ENCODE measurements around the gene FOXP4.

FOXP4 gene

DNA sequence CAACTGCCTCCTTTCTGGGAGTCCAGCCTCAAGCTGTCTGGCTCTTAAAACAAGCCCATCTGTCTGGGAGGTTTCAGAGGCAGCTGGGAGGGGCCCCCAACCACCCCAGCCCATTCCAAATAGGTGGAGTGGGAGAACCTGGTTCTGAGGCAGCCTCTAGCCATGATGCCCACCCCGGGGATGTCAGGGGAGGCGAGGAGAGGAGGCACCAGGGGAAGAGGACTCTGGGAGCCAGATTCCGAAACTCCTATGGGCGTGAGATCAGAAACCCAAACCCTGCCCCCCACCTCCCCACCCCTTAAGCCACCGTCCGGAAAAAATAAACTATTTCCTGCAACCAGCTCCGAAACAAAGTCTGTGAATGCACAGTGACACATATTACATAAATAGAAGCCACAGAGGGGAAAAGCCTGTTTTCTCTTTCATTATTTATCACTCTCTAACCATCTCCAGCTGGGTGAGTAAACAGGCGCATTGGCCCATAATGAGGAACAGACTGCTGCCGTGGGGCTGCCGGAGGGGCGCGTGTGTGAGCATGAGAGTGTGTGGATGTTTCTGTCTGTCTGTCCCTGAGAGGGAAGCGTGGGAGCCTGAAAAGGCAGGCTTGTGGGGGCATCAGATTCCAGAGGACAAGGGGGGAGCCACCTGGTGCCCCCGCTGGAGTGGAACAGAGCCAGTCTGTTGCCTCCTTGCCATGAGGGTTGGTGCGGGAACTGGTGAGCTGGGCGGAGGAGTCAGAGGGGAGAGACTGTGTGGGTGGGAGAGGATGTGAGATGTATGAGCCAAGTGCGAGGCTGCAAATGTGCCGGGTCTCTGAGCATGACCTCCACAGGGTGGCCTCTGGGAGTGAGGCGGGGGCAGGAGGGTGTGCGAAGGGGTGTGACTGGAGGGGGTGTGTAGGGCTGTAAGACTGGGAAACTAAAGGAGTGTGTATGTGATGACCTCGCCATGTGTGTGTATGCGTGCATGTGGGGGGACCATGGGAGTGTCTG lies 14.3 kb upstream of the FOXP4 start:
- H3K9me3 ChIP-seq (ENCODE audit: control insufficient read depth, insufficient read depth, low read length) = no peaks in the 10 kb centered on the region
- H3K4me1 ChIP-seq (ENCODE audit: control insufficient read depth, insufficient read depth, low read length) = peaks cover 5% of the 10 kb centered on the region; the same call in 1 of the 2 replicates
- H3K27ac ChIP-seq (ENCODE audit: low read length) = no peak overlapping the region
- no peak overlapping the region for H3K4me3 ChIP-seq (ENCODE audit: low read length)
- H3K27me3 ChIP-seq (ENCODE audit: control insufficient read depth, insufficient read depth, low read length) = no peaks in the 10 kb centered on the region
- WGBS (ENCODE audit: insufficient coverage, insufficient read length) = no CpG with 5 or more reads among the region's 22 CpGs
- no peak for DNase-seq (ENCODE audit: low read depth, low spot score)
- H3K36me3 ChIP-seq (ENCODE audit: control insufficient read depth, insufficient read depth, low read length) = no peaks in the 10 kb centered on the region

DNA sequence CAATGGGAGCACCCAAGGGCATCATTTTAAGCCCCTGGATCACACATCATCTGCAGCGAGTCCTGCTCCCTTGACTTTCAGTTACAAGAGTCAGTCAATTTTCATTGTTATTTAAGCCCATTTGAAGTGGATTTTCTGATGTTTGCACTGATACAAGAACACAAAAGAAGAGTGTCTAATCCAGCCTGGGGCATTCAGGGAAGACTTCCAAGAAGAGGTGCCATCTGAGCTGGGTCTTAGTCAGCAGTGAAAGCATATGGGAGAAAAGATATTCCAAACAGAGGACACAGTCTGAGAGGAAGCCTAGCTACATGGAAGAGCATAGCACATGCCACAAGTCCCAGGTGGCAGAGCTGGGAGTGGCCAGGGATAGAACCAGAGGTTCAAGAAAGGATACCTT lies 10.4 kb upstream of the FOXP4 start:
- no peak overlapping the region for H3K4me3 ChIP-seq (ENCODE audit: low read length)
- no CpG with 5 or more reads among the region's 1 CpG for WGBS (ENCODE audit: insufficient coverage, insufficient read length)
- no peak overlapping the region for H3K27ac ChIP-seq (ENCODE audit: low read length)
- H3K4me1 ChIP-seq (ENCODE audit: control insufficient read depth, insufficient read depth, low read length) = peaks cover 2% of the 10 kb centered on the region; the same call in 1 of the 2 replicates
- H3K27me3 ChIP-seq (ENCODE audit: control insufficient read depth, insufficient read depth, low read length) = no peaks in the 10 kb centered on the region
- H3K36me3 ChIP-seq (ENCODE audit: control insufficient read depth, insufficient read depth, low read length) = no peaks in the 10 kb centered on the region
- no peaks in the 10 kb centered on the region for H3K9me3 ChIP-seq (ENCODE audit: control insufficient read depth, insufficient read depth, low read length)
- no peak for DNase-seq (ENCODE audit: low read depth, low spot score)

DNA sequence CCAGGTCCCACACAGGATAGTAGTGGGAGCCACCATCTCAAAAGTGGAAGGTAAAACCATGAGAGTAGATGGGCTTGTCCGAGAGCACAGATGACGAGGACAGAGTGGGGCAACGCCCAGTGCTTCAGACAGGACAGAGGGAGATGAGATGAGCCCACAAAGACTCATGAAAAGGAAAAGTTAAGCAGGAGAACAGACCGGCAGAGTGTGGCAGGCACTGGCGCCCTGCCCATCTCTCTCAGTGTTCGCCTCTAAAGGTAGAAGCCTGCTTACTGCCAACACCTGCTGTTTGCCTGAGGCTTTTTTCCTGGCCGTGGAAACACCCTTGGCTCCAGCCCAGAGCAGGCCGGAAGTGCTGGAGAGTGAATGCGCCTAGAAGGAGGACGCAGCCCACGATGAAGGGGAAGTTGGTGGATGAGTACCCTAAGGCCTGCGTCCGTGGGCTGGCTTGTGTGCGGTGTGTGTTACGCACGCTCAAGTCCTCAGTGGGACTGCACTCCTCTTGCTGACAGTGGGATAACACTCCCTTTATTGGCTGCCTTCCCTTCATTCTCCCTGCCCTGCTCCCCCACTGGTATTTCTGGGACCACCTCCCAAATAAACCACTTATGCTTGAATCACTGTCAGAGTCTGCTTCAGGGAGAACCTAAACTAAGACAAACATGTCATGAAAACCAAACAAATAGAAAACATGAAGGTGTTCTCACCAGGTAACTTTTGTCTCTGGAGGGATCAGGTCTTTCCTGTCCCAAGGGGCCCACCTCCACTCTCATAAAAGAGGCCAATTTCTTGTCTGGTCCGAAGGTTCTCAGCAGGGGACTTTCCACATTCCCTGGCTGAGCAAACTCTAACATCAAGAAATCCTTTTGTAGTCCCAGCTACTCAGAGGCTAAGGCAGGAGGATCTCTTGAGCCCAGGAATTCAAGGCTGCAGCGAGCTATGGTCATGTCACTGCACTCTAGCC lies 9.1 kb upstream of the FOXP4 start:
- Histone ChIP-seq H3K4me1 (ENCODE audit: control insufficient read depth, insufficient read depth, low read length) (peaks cover under 1% of the 10 kb centered on the region; the same call in 1 of the 2 replicates), H3K9me3 (ENCODE audit: control insufficient read depth, insufficient read depth, low read length) (no peaks in the 10 kb centered on the region), H3K27me3 (ENCODE audit: control insufficient read depth, insufficient read depth, low read length) (no peaks in the 10 kb centered on the region), H3K36me3 (ENCODE audit: control insufficient read depth, insufficient read depth, low read length) (no peaks in the 10 kb centered on the region), H3K27ac (ENCODE audit: low read length) (no peak overlapping the region), H3K4me3 (ENCODE audit: low read length) (no peak overlapping the region)
- WGBS (ENCODE audit: insufficient coverage, insufficient read length) = no CpG with 5 or more reads among the region's 18 CpGs
- no peak for DNase-seq (ENCODE audit: low read depth, low spot score)

DNA sequence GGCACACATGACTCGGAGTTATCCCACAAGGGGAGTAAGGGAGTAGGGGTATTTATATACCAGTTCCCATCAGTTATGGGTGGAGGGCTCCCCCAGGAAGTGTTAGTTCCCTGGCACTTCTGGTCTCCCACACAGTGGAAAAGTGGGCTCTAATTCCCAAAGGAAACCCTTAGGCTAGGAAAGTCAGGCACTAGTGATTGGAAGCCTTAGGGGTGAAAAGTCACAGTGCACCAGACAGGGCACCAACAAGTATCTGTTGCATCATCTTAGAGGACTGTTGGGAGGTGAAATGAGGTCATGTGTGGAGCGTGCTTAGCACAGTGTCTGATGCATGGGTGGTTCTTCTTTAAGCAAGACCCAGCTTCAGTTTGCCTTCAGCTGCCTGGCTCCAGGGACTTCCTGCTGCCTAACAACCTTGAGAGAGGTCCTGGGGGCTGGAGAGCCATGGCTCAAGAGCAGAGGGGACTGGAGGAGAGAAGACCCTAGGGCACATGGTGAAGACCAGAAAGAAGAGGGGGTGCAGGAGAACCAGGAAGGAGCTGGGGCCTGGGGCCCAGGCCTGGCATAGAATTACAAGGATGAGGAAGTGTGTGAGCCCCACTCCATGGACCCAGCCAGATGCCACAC lies 7.5 kb upstream of the FOXP4 start:
- no peaks in the 10 kb centered on the region; the same call in 1 of the 2 replicates for H3K4me1 ChIP-seq (ENCODE audit: control insufficient read depth, insufficient read depth, low read length)
- H3K27me3 ChIP-seq (ENCODE audit: control insufficient read depth, insufficient read depth, low read length) = peaks cover 5% of the 10 kb centered on the region; the same call in 1 of the 2 replicates
- no peak overlapping the region for H3K27ac ChIP-seq (ENCODE audit: low read length)
- no peak for DNase-seq (ENCODE audit: low read depth, low spot score)
- H3K9me3 ChIP-seq (ENCODE audit: control insufficient read depth, insufficient read depth, low read length) = no peaks in the 10 kb centered on the region
- no CpG with 5 or more reads among the region's 2 CpGs for WGBS (ENCODE audit: insufficient coverage, insufficient read length)
- no peaks in the 10 kb centered on the region for H3K36me3 ChIP-seq (ENCODE audit: control insufficient read depth, insufficient read depth, low read length)
- H3K4me3 ChIP-seq (ENCODE audit: low read length) = no peak overlapping the region

DNA sequence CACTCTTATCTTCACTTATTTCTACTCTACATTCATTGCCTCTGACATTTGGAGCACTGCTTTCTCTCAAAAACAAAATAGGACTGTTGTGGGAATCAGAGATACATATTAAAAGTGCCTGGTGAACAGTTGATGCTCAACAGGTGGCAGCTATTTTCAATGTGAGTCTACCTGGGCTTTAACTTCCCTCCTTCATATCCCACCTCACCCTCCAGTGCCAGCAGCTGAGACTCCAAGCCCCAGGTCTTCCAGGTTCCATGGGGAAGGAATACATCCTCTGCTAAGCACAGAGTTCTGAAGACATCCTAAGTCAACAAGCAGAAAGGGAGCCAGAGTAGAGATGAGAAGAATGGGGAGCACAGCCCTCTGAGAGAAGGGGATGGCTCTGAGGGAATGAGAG lies 7.0 kb upstream of the FOXP4 start:
- no peak for DNase-seq (ENCODE audit: low read depth, low spot score)
- no peaks in the 10 kb centered on the region for H3K9me3 ChIP-seq (ENCODE audit: control insufficient read depth, insufficient read depth, low read length)
- H3K4me3 ChIP-seq (ENCODE audit: low read length) = no peak overlapping the region
- H3K4me1 ChIP-seq (ENCODE audit: control insufficient read depth, insufficient read depth, low read length) = no peaks in the 10 kb centered on the region; the same call in 1 of the 2 replicates
- H3K36me3 ChIP-seq (ENCODE audit: control insufficient read depth, insufficient read depth, low read length) = no peaks in the 10 kb centered on the region
- H3K27ac ChIP-seq (ENCODE audit: low read length) = no peak overlapping the region
- peaks cover 10% of the 10 kb centered on the region; the same call in 1 of the 2 replicates for H3K27me3 ChIP-seq (ENCODE audit: control insufficient read depth, insufficient read depth, low read length)

DNA sequence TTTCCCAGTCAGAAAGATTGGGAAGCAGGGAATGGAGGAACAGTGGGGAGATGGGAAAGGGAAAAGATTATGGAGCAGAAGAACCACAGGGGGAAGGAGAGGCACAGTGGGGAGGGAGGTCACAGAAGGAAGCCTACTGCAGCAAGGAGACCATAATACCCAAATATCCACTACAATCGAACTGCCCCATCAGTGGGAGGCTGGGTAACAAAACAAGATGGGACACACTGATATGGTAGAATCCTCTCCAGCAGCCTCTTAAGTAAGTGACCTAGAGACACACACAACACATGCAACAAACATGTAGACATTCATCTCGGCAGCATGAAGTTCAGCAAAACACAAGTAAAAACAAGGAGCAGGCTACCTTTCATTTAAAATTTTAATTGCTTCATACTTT lies 4.8 kb upstream of the FOXP4 start:
- WGBS (ENCODE audit: insufficient coverage, insufficient read length) = no CpG with 5 or more reads among the region's 2 CpGs
- Histone ChIP-seq H3K4me3 (ENCODE audit: low read length) (no peak overlapping the region), H3K4me1 (ENCODE audit: control insufficient read depth, insufficient read depth, low read length) (no peaks in the 10 kb centered on the region; the same call in 1 of the 2 replicates), H3K27ac (ENCODE audit: low read length) (no peak overlapping the region), H3K36me3 (ENCODE audit: control insufficient read depth, insufficient read depth, low read length) (no peaks in the 10 kb centered on the region), H3K27me3 (ENCODE audit: control insufficient read depth, insufficient read depth, low read length) (peaks cover 21% of the 10 kb centered on the region; the same call in 1 of the 2 replicates), H3K9me3 (ENCODE audit: control insufficient read depth, insufficient read depth, low read length) (no peaks in the 10 kb centered on the region)
- DNase-seq (ENCODE audit: low read depth, low spot score) = no peak

DNA sequence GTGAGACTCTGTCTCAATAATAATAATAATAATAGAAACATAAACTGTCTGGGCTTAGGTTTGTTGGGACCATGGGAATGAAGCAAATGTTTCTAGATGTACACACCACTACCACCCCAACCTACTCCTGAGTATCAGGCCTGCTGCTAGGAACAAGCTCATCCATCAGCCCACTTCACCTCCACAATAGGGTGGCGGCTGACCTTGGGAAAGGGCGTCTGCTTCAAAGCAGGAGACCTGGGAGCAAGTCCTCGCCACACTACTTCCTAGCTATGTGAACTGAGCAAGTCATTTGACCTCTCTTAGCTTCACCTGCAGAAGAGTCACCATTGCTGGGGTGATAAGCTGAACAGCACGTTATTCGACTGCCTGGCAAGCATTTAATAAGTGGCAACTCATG lies 3.1 kb upstream of the FOXP4 start:
- no peaks in the 10 kb centered on the region for H3K36me3 ChIP-seq (ENCODE audit: control insufficient read depth, insufficient read depth, low read length)
- H3K27ac ChIP-seq (ENCODE audit: low read length) = no peak overlapping the region
- no CpG with 5 or more reads among the region's 5 CpGs for WGBS (ENCODE audit: insufficient coverage, insufficient read length)
- peaks cover 30% of the 10 kb centered on the region for H3K27me3 ChIP-seq (ENCODE audit: control insufficient read depth, insufficient read depth, low read length)
- H3K9me3 ChIP-seq (ENCODE audit: control insufficient read depth, insufficient read depth, low read length) = no peaks in the 10 kb centered on the region
- no peak overlapping the region for H3K4me3 ChIP-seq (ENCODE audit: low read length)
- DNase-seq (ENCODE audit: low read depth, low spot score) = no peak
- no peaks in the 10 kb centered on the region for H3K4me1 ChIP-seq (ENCODE audit: control insufficient read depth, insufficient read depth, low read length)

DNA sequence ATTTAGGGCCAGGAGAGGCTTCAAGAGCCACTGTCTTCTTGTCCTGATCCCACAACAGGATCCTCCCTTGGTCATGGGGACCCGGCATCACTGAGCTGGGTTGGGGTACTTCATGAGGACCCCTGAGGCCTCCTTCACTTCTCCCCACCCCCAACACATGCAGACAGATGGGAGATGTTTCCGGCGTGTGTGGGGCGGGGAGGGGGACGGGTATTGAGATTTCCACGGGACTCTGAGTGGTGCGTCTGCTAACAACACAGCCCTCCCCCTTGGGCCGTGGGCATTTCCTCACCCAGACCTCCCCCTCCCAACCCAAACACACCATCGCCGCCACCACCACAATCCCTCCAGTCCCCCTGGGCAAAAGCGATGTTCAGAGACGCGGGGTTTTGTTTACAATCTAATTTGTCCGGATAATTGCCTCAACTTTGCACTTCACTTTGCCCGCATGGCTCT lies 906 bp upstream of the FOXP4 start:
- peaks cover 5% of the 10 kb centered on the region; the same call in 1 of the 2 replicates for H3K4me1 ChIP-seq (ENCODE audit: control insufficient read depth, insufficient read depth, low read length)
- H3K9me3 ChIP-seq (ENCODE audit: control insufficient read depth, insufficient read depth, low read length) = no peaks in the 10 kb centered on the region
- WGBS (ENCODE audit: insufficient coverage, insufficient read length) = no CpG with 5 or more reads among the region's 15 CpGs
- no peak overlapping the region for H3K27ac ChIP-seq (ENCODE audit: low read length)
- no peaks in the 10 kb centered on the region for H3K36me3 ChIP-seq (ENCODE audit: control insufficient read depth, insufficient read depth, low read length)
- peaks cover 41% of the 10 kb centered on the region for H3K27me3 ChIP-seq (ENCODE audit: control insufficient read depth, insufficient read depth, low read length)
- DNase-seq (ENCODE audit: low read depth, low spot score) = no peak
- peak overlapping the region; percentile 38; the same call in 1 of the 2 replicates for H3K4me3 ChIP-seq (ENCODE audit: low read length)

DNA sequence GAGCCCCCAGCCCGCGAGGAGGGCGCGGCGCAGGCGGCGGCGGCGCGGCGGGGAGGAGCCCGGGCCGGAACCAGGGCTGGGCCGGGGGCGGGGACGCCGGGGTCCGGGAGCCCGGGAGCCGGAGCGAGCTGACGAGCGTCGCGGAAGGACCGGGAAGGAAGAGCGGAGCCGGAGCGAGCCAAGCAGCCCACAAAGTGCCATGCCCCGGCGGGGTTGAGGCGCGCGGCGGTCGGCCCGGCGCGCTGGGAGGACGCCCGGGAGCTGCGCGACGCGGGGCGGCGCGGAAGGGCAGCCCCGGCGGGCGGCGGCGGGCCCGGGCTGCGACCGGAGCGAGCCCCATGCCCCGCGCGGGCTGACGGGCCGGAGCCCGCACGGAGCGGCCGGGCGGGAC lies 289 bp downstream of the FOXP4 start:
- Histone ChIP-seq H3K4me3 (ENCODE audit: low read length) (peak overlapping the region; percentile 63; the same call in 1 of the 2 replicates), H3K36me3 (ENCODE audit: control insufficient read depth, insufficient read depth, low read length) (no peaks in the 10 kb centered on the region), H3K27ac (ENCODE audit: low read length) (no peak overlapping the region), H3K9me3 (ENCODE audit: control insufficient read depth, insufficient read depth, low read length) (no peaks in the 10 kb centered on the region), H3K27me3 (ENCODE audit: control insufficient read depth, insufficient read depth, low read length) (peaks cover 42% of the 10 kb centered on the region), H3K4me1 (ENCODE audit: control insufficient read depth, insufficient read depth, low read length) (peaks cover 9% of the 10 kb centered on the region)
- no peak for DNase-seq (ENCODE audit: low read depth, low spot score)
- no CpG with 5 or more reads among the region's 67 CpGs for WGBS (ENCODE audit: insufficient coverage, insufficient read length)

All from iPS DF 6.9 (cell line).